HG03280 (cell line): Measurements from ENCODE around the gene POM121C.
"Not testable (repeated sequence)": the region's sequence is repeated elsewhere in the genome, so short reads cannot be mapped to it uniquely, and the experiment has no call there.

Experiments used
- ATAC-seq: cut with Tn5 transposase; IDR thresholded peaks from one replicate; pipeline ENCODE4 v1.9.1; 2021; ENCODE audit warnings: mild to moderate bottlenecking, moderate library complexity; ENCODE audit not compliant: unreplicated experiment

Gene POM121C

GRCh38 chr7:75439000-75439399, 47.1 kb downstream of the POM121C start:
- ATAC-seq = not testable (repeated sequence)

GRCh38 chr7:75423481-75423880, 62.6 kb downstream of the POM121C start:
- not testable (repeated sequence) for ATAC-seq

GRCh38 chr7:75421798-75422710, 64.0 kb downstream of the POM121C start:
- ATAC-seq = not testable (repeated sequence)

- ATAC-seq = not testable (repeated sequence)
These were observed 65.9 kb downstream of the POM121C start for GRCh38 chr7:75420152-75420551.

- ATAC-seq = not testable (repeated sequence)
These were observed 66.4 kb downstream of the POM121C start for GRCh38 chr7:75419693-75420092.

DNA sequence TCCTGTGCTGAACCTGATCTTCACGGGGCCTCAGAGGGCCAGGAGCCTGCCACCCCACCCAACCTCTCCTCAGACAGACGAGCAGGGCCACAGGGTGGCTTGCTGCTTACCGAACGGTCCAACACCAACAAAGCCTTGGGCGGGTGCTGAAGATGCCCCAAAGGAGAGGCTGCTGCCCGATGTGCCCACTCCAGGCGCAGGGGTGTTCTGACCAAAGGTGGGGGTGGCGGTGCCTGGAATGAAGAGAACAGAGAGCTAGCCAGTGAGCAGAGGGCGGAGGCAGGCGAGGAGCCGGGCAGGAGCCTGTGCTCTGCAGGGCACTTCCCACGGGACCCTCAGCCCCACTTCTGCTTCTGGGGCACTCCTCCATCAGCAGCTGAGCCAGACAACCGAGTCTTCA, 66.9 kb downstream of the POM121C start:
- ATAC-seq = not testable (repeated sequence)

DNA sequence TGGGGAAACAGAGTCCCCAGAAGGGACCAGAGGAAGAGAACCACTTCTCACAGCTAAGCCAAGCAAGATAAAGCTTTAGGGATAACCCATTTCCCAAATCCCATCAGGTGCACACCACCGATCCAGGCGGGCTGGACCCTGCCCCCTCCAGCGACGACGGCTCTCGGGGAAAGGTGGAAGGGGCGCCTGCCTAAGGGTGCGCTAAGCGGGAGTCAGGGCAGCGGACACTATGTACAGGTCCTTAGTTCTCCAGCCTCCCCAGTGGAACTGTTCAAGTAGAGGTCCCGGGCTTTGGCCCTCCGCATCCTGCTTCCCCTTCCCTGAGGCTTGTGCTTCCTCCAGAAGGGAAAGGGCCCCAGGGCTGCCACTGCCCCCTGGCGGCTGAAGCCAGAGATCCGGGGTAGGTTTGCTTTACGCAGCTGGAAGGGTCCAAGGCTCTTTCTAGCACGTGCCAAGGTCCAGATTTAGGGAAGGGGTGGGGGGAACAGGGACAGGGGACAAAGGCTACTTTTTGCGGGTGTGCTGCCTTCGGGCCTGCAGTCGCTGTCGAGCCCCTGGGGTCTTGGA, 67.7 kb downstream of the POM121C start:
- not testable (repeated sequence) for ATAC-seq

DNA sequence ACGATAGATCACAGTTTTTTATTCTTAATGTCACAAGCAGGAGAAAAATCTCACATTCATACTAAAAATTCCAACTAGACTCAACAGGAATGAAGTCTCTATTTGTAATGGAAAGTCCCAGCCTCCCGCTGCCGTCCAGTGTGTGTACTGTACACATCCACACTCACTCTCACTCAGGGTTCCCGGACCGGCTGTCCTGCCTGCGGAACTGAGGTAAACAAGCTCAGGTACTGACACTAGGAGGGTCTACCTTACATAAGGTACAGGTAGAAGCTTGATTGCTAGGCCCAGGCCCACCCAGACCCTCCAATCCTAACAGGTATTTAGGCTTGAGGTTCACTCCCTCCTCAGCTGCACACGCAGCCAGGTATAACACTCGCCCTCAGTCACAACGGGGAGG, 69.3 kb downstream of the POM121C start:
- ATAC-seq = not testable (repeated sequence)

GRCh38 chr7:75415829-75416373, 70.2 kb downstream of the POM121C start:
- ATAC-seq = not testable (repeated sequence)

DNA sequence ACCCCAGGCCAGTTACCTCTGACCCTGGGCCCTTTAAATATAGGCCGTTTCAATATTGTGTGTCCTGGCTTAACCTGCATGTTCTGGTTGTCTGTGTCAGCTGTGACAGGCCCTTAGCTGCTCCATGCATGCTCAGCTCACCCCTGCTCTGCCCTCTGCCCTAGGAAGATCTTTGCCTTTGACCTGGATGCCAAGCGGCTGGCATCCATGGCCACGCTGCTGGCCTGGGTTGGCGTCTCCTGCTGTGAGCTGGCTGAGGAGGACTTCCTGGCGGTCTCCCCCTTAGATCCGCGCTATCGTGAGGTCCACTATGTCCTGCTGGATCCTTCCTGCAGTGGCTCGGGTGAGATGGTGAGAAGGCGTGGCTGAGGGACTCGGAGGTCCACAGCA, 70.7 kb downstream of the POM121C start:
- ATAC-seq = not testable (repeated sequence)

GRCh38 chr7:75414708-75415427, 71.2 kb downstream of the POM121C start:
- ATAC-seq = not testable (repeated sequence)

DNA sequence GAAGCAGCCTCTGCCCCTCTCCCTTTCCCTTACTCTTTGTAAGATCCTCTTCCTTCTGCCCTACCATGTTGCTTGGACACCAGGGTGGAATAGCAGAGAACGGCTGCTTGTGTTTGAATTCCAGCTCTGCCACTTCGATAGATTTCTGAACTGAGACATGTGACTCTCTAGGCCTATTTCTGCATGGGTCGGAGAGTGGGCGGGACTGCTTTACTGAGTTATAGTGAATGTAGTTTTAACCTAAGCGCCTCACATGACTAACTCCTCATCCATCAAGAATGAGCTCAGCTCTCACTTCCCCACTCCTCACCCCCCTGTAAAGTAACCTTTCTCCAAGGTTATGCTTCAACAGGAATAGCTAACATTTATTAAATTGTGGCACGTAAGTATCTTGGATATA, 71.9 kb downstream of the POM121C start:
- not testable (repeated sequence) for ATAC-seq

DNA sequence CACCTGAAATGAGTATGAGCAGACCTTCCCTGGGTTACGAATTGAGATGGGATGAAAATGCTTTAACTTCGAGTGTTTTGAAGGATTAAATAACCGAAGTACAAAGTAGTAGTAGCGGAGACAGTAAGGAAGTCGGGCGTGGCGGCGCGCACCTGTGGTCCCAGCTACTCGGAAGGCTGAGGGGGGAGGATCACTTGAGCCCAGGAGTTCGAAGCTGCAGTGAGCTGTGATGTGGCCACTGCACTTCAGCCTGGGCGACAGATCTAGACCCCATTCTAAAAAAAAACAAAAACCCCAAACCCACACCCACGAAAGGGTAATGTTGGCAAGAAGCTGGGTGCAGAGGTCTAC, 75.3 kb downstream of the POM121C start:
- not testable (repeated sequence) for ATAC-seq

DNA sequence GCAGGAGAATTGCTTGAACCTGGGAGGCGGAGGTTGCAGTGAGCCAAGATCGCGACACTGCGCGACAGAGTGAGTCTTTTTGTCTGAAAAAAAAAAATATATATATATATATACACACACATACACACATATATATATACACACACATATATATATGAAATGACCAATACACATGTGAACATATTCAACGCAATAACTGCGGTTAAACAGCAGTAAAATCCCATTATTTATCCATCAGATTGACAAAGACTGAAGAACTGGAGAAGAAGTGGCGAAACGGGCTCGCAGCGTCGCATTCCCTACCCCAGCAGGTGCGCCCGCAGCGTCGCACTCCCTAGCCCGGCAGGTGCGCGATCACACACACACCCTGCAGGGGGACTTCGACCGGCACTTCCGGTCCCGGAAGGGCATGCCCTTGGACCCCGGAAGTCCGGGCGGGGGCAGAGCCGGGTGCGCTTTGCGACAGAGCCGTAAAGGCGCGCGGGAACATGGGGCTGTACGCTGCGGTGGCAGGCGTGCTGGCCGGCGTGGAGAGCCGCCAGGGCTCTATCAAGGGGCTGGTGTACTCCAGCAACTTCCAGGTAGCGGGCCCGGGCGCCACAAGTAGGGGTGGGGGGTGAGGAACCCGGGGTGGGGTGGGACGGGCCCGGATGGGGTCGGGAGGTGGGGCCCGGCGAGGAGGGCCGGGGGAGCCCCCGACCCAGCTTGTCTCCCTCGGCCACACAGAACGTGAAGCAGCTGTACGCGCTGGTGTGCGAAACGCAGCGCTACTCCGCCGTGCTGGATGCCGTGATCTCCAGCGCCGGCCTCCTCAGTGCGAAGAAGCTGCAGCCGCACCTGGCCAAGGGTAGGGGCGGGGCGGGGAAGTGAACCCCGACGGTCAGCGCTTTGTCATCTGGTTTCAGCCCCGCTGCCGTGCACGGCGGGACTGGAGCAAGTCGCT, 75.9 kb downstream of the POM121C start:
- peak; percentile 95 for ATAC-seq

GRCh38 chr7:75404663-75405062, 81.4 kb downstream of the POM121C start:
- not testable (repeated sequence) for ATAC-seq

- ATAC-seq = not testable (repeated sequence)
These were observed 82.3 kb downstream of the POM121C start for GRCh38 chr7:75403455-75404443.

DNA sequence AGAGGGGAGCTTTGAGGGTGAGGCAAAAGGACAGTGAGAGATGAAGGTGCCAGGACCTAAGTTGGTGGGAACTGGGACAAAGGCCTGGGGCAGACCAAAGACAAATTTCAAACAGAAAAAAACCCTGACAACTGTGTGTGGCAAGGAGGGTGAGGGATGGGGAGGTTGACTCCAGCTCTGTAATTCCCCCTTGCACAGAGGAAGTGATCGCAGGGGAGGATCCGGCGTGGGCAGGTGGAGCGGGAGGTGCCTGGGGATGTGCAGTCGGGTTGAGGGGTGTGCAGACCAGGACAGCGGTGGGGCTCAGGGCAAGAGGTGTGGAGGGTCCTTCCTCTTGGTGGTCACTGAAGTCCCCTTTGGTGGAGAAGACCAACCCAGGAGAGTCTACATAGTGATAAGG, 85.5 kb downstream of the POM121C start:
- ATAC-seq = not testable (repeated sequence)

GRCh38 chr7:75398771-75399700, 87.1 kb downstream of the POM121C start:
- ATAC-seq = peak; percentile 46
